HuH-7.5 (cell line): ENCODE results near the gene MLN.

ENCODE experiments used
- DNase-seq: peaks from one replicate; pipeline ENCODE4 v3.0.0; 2011; ENCODE audit warnings: low spot score

The MLN gene

DNA sequence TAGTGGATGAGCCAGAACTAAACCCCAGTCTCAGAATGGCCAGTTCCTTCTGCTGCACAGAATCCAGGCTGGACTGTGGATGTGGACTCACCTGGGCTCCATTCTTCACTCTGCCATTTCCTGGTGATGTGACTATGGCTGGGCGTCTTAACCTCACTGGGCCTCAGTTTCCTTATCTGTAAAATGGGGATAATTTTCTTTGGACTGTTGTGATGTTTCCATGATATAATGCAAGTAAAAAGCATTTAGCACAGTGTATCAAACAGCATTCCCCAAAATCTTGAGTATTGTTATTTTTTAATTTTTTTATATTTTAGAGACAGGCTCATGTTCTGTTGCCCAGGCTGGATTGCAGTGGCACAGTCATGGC lies 51.2 kb downstream of the MLN start:
- DNase-seq, result no peak

DNA sequence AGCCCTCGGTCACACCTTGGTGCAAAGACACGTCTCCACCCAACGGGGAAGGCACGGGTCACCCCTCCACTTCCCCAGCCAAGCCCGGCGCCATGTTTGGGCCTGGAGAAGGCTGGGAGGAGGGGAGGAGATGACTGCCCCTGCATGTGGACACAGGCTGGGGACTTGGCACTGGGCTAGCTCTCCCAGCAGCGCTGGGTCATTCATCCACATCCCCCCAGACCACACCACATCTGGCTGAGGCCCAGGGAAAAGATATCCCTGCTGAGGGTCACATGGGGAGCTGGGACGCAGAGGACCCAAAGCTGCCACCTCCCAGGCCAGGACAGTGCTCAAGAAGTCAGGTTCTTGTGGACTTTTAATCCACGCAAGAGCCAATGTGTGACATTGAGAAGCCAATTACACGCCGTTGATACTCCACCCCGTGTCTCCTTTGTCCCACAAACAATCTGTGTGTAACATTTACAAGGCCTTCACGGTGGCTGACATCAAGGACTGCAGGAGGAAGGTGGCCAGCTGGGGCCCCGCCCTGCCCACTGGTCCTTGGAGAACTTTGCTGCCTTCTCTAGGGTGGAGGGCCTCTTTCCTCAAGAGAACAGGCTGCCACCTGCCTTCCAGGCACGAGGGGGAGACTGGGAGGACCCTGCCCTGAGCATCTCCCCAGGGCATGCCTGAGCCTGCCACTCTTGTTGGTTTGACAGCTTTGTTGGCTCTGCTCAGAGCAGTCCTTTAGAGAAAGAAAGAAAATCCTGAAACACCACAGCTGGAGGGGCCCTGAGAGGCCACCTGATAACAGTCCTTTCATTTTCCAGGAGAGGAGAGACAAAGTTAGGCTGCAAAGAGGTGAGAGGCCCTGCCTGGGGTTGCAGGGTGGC lies 51.8 kb downstream of the MLN start:
- DNase-seq, result no peak

DNA sequence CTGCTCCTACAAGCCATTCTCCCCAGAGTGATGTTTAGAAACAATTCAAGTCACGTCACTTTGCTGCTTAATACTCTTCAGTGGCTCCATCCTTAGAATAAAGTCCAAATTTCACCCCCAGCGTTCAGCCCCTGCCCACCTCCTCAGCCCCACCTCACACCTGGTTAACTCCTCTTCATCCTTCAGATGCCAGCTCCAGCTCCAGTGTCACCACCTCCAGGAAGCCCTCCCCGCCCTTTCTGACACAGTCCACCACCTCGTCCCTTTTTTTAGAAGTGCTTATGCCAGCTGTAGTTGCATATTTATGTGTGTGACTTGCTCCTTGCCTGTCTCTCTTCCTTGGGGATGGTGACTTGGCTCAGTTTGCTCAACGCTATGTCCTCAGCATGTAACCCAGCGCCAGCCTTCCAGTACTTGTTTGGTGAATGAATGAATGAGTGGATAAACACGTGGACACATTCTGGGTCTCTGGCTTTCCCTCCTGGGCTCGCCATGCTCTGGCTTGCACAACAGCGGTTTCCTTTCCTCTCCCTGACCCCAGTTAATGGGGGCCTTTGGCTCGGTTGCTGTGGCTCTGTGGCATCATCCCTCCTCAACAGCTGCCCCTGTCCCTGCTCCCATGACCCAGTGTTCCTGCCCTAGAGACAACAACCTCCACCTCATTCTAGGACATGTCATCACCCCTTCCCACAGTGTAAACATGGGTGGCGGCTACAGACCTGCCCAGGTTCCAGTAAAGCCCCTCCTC lies 53.4 kb downstream of the MLN start:
- no peak for DNase-seq

DNA sequence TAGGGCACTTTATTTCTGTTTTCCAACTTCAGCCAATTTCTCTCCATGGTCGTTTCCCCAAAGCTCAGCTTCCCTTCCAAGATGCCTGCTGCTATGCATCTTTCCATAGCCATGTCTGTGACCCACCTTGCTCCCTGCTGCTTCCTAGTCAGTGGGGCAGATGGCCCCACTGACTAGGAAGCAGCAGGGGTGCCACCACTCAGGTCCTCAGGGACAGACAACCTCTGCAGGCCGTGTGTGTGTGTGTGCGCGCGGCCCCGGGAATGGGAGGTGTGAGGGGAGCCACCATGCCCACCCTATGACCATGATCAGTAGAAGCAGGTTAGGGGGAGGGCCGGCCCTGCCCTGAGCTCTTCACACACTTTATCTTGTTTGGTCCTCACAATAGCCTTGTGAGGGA lies 54.4 kb downstream of the MLN start:
- DNase-seq, result no peak

DNA sequence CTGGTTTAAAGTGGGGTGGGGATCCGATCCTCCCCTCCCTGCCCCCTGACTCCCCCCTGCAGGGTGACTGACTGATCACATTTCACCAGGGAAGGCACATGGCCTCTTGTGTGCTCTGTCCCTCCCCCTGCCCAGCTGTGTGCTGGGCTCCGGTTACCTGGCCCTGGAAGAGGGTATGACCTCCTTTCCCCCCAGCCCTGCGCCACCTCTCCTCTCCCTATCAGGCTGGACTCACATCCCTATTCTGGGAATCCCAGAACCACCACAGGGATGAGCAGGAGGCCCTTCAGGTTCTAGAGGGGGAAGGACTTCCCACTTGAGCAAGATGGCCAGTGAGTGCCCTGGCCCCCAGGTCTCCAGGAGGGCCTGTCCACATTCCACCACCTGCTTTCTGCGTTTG lies 55.0 kb downstream of the MLN start:
- DNase-seq, result no peak

DNA sequence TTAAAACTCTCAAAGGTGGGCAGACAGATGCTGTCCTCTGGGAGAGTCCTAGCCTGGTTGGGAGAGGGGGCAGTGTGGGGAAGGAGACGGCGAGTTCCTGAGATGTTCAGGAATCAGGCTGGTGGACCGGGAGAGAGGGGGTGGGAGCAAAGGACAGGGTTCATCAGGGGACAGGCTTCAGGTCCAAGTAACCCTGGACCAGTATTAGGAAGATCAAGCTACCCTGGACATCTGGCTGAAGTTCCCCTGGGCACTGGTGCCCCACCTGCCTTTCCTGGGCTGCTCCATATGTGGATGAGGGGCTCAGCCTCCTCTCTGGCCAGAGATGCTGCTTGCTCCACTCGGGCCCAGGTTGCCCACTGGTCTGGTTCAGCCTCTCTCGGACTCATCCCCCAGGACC lies 56.0 kb downstream of the MLN start:
- DNase-seq, result no peak

DNA sequence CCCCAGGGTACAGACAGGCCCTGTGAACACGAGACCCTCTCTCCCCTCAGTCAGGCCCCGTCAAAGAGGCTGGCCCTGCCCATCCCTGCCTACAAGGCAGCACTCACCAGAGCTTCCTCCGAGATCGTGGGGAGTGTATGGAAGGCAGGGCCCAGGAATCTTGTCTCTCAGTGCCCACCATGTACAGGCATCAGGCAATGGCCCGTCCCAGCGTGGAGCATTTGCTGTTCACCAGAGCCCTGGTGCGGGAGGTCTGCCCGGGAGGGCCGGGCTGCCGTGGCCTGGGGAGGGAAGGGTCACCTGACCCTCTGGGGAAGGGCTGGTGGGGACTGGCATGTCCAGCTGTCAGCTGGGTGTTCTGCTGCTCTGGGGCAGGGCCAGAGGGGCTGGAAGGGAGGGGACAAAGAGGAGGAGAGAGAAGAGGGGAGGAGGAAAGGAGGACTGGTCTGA lies 57.1 kb downstream of the MLN start, which contains the start of gene IP6K3:
TSS of gene IP6K3 (minus strand) at position 255 of the 450 bp plus-strand sequence. CDS start 11,429 bp downstream, outside the sequence.
- DNase-seq, result no peak

DNA sequence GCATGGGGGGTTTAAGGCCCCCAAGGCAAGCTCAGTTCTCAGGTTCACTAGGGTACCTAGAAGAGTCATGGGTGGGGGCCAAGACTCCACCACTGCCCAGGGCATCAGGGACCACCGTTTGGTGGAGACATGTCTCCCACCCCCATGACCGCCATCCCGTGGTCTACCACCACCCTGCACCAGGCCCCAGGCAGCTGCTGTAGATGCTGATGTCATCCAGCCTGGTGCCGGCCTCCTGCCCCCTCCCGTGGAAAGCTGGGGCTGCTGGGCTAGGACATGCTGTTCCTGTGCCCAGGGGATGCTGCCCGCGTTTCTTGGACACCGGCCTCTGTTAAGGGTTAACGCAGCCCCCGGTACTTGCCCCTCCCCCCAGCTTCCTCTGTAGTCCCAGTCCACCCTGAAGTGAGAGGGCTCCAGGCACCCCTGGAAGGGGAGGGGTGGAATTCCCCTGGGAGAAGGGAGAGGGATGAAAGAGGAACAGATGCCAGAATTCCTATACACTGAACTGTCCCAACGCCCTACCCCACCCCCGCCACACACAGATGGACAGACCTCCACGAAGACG lies 57.7 kb downstream of the MLN start:
- DNase-seq, result no peak

DNA sequence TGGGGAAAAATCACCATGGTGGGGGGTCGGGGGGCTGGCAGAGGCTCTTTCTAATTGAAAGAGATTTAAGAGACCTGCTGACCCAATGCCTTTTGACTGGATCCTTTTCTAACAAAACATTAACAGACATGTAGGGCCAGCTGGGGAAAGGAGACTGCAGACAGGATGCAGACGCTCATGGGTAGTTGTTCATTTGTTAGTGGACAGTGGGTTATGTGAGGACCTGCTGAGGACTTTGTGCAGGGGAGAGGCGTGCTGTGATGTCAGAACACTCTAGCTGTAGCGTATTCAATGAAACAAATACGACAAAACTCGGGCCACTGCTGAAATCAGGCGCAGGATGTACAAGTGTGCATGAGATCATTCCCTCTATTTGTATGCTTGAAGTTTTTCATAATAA lies 58.3 kb downstream of the MLN start:
- DNase-seq, result no peak

DNA sequence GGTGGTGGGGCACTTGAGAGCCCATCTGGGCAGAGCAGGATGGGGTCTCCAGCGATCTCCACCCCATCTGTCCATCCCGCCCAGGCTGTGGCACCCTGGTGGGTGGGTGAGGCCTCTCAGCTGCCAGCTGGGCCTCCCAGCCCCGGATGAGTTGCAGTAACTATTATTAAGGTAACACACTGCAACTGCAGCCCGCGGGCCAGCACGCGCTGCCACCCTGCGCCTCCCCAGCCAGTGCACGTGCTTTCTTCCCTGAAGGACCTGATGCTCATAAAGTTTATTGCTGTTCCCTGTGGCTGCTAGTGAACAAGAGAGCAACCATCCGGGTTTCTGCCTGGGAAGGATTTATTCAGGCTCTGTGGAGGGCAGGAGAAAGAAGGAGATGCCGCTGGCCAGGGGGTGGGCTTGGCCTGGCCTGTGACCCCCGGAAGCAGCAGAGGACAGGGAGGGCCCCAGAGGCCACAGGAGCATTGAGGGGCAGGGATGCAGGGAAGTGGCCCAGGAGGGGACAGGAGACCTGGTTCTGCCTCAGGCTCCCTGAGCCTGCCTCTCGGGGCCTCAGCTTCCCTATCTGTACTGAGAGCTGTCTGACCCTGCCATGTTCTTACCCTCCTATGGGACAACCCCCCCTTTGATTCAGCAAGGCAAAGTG lies 58.8 kb downstream of the MLN start:
- DNase-seq, result no peak
